GM19452 (cell line): Measurements from ENCODE around the gene MBD6.

ENCODE experiments used
- ATAC-seq: cut with Tn5 transposase; IDR thresholded peaks from one replicate; pipeline ENCODE4 v1.9.1; 2021; ENCODE audit not compliant: unreplicated experiment

MBD6 gene

GRCh38 chr12:57522011-57522886 is at the start of gene MBD6:
MBD6 (plus strand) TSS chr12:57522824; CDS start chr12:57524304, 1,480 bp downstream.
- peak; percentile 50 for ATAC-seq

- no peak for ATAC-seq
Observed at GRCh38 chr12:57473392-57473791, 49.2 kb upstream of the MBD6 start.

- ATAC-seq: no peak
Observed at GRCh38 chr12:57473886-57474285, 48.7 kb upstream of the MBD6 start.

GRCh38 chr12:57474430-57474829 is 48.2 kb upstream of the MBD6 start:
- ATAC-seq: no peak

- no peak for ATAC-seq
Observed at GRCh38 chr12:57474862-57475261, 47.8 kb upstream of the MBD6 start.

GRCh38 chr12:57475271-57476161 is 47.1 kb upstream of the MBD6 start:
- no peak for ATAC-seq

GRCh38 chr12:57476162-57476992 is 46.2 kb upstream of the MBD6 start:
- ATAC-seq: peak; percentile 41

- ATAC-seq: no peak
Observed at GRCh38 chr12:57476993-57477709, 45.5 kb upstream of the MBD6 start.

- peak; percentile 38 for ATAC-seq
Observed at GRCh38 chr12:57477710-57478681, 44.6 kb upstream of the MBD6 start.

- ATAC-seq: no peak
Observed at GRCh38 chr12:57479043-57479375, 43.6 kb upstream of the MBD6 start.

- peak; percentile 45 for ATAC-seq
Observed at GRCh38 chr12:57479376-57480115, 43.1 kb upstream of the MBD6 start, which contains the start of gene ARHGAP9. ARHGAP9 (minus strand) TSS chr12:57479866; CDS start chr12:57479406, 460 bp downstream.

- ATAC-seq: no peak
Observed at GRCh38 chr12:57481671-57482070, 41.0 kb upstream of the MBD6 start.

- no peak for ATAC-seq
Observed at GRCh38 chr12:57483466-57483865, 39.2 kb upstream of the MBD6 start.

- ATAC-seq: no peak
Observed at GRCh38 chr12:57485695-57486094, 36.9 kb upstream of the MBD6 start.

- ATAC-seq: no peak
Observed at GRCh38 chr12:57487055-57487596, 35.5 kb upstream of the MBD6 start.

GRCh38 chr12:57487597-57488401 is 34.8 kb upstream of the MBD6 start, which contains the start of gene MARS1:
MARS1 (plus strand) TSS chr12:57488068; CDS start chr12:57488091, 23 bp downstream.
- peak; percentile 94 for ATAC-seq
